H1 (cell line): ENCODE data around the gene SMIM5. TPM values are rescaled to one million over a fixed set of nuclear protein-coding genes. Genes with fewer than 3 reads are reported as not detected.

Experiments used
- CTCF ChIA-PET: fragments of 300-600 bp; sonication (Branson Sonifier 250); formaldehyde crosslinking; loops from one replicate; lab custom pipeline; 2021; ENCODE audit not compliant: partially characterized antibody; lab: Charles Lee
- POLR2A ChIA-PET: fragments of 300-600 bp; sonication (Branson Sonifier 250); formaldehyde crosslinking; loops from one replicate; lab custom pipeline; 2021; ENCODE audit warnings: inconsistent platforms; ENCODE audit not compliant: partially characterized antibody; lab: Charles Lee
- DNase-seq, 2 experiments: peaks; one replicate each; pipeline versions ENCODE4 v3.0.0 to v3.0.0-alpha.2; 2010 to 2022; ENCODE audit warnings: low spot score in 2 of 2, low read depth in 1 of 2, mixed read lengths in 1 of 2
- FAIRE-seq: peaks from 2 replicates; lab custom pipeline; 2011; peaks lifted over from hg19 to GRCh38; lab: Jason Lieb, UNC
- H2AFZ ChIP-seq: 2 replicates; pipeline ENCODE4 v1.8.1; 2012; ENCODE audit warnings: low read length, inconsistent platforms
- H2AK5ac ChIP-seq: 2 replicates; pipeline ENCODE4 v1.6.1; 2013; ENCODE audit warnings: low read depth, low read length
- H2BK120ac ChIP-seq: replicated peaks from 2 replicates; pipeline ENCODE3; 2013; ENCODE audit warnings: low read depth, low read length, inconsistent platforms
- H2BK12ac ChIP-seq: 2 replicates; pipeline ENCODE4 v1.6.1; 2013; ENCODE audit warnings: low read depth, low read length
- H2BK15ac ChIP-seq: 2 replicates; pipeline ENCODE4 v1.6.1; 2013; ENCODE audit warnings: low read length
- H2BK20ac ChIP-seq: 2 replicates; pipeline ENCODE4 v1.6.1; 2013; ENCODE audit warnings: low read length
- H2BK5ac ChIP-seq: 2 replicates; pipeline ENCODE4 v1.6.1; 2013; ENCODE audit warnings: low read depth, low read length
- H3K14ac ChIP-seq: 2 replicates; pipeline ENCODE4 v1.6.1; 2013; ENCODE audit warnings: inconsistent platforms; ENCODE audit not compliant: insufficient read length
- H3K18ac ChIP-seq: 2 replicates; pipeline ENCODE4 v1.6.1; 2013; ENCODE audit warnings: low read length; ENCODE audit errors: extremely low read depth
- H3K23ac ChIP-seq: 2 replicates; pipeline ENCODE4 v1.6.1; 2013; ENCODE audit warnings: inconsistent platforms; ENCODE audit not compliant: insufficient read length
- H3K23me2 ChIP-seq: 2 replicates; pipeline ENCODE4 v1.6.1; 2013; ENCODE audit warnings: low read depth, low read length
- H3K27ac ChIP-seq: 2 replicates; pipeline ENCODE4 v1.6.1; 2011; ENCODE audit warnings: low read depth, low read length, inconsistent platforms
- H3K27me3 ChIP-seq, 4 experiments: replicated peaks in 1 of 4; 1 replicate in 1 of 4; 2 replicates in 3 of 4; pipeline versions ENCODE4 v1.6.1 to v1.8.1; 2011 to 2013; ENCODE audit warnings: low read length in 3 of 4, mild to moderate bottlenecking in 3 of 4, inconsistent platforms in 2 of 4, mixed read lengths in 2 of 4, moderate library complexity in 1 of 4; ENCODE audit not compliant: control insufficient read depth in 3 of 4, insufficient read depth in 3 of 4; ENCODE audit errors: extremely low read depth in 1 of 4
- H3K36me3 ChIP-seq, 4 experiments: 2 replicates each; pipeline versions ENCODE4 v1.6.1 to v1.8.1; 2011 to 2013; ENCODE audit warnings: mild to moderate bottlenecking in 4 of 4, low read length in 3 of 4, moderate library complexity in 2 of 4, control low read depth in 1 of 4, inconsistent platforms in 1 of 4; ENCODE audit not compliant: insufficient read depth in 4 of 4, control insufficient read depth in 2 of 4
- H3K4ac ChIP-seq: replicated peaks from 2 replicates; pipeline ENCODE3; 2013; ENCODE audit warnings: low read length, low read depth, mixed read lengths, inconsistent platforms; ENCODE audit not compliant: insufficient read length
- H3K4me1 ChIP-seq, 4 experiments: replicated peaks in 1 of 4; 1 replicate in 1 of 4; 2 replicates in 3 of 4; pipeline versions ENCODE4 v1.6.1 to v1.8.1; 2011 to 2013; ENCODE audit warnings: low read length in 3 of 4, inconsistent platforms in 2 of 4, mixed read lengths in 1 of 4; ENCODE audit not compliant: insufficient read depth in 4 of 4, control insufficient read depth in 3 of 4
- H3K4me2 ChIP-seq, 2 experiments: 2 replicates each; pipeline versions ENCODE4 v1.6.1 to v1.8.1; 2011 to 2013; ENCODE audit warnings: low read depth in 2 of 2, low read length in 2 of 2, control low read depth in 1 of 2, inconsistent platforms in 1 of 2, mild to moderate bottlenecking in 1 of 2; ENCODE audit not compliant: insufficient read depth in 1 of 2
- H3K4me3 ChIP-seq, 4 experiments: fragments of 200-600, 300-600 bp in 1 of 4; sonication (generic), shearing (Covaris generic), sonication (Bioruptor Twin) in 1 of 4; 2 replicates each; pipeline versions ENCODE4 v1.5.1 to v1.8.1; 2011 to 2016; ENCODE audit warnings: low read length in 4 of 4, low read depth in 3 of 4, control low read depth in 2 of 4, inconsistent platforms in 2 of 4, mild to moderate bottlenecking in 2 of 4, mixed read lengths in 1 of 4, moderate library complexity in 1 of 4; ENCODE audit not compliant: insufficient read depth in 2 of 4; ENCODE audit errors: extremely low read depth in 1 of 4
- H3K56ac ChIP-seq: replicated peaks from 2 replicates; pipeline ENCODE3; 2013; ENCODE audit warnings: low read depth, mild to moderate bottlenecking, mixed read lengths, low read length, inconsistent platforms; ENCODE audit not compliant: insufficient read length
- H3K79me1 ChIP-seq: 2 replicates; pipeline ENCODE4 v1.6.1; 2013; ENCODE audit warnings: low read depth, low read length, control low read depth
- H3K79me2 ChIP-seq, 2 experiments: 2 replicates each; pipeline versions ENCODE4 v1.6.1 to v1.8.1; 2012 to 2013; ENCODE audit warnings: low read length in 2 of 2, mild to moderate bottlenecking in 2 of 2, inconsistent platforms in 1 of 2; ENCODE audit not compliant: insufficient read depth in 2 of 2, control insufficient read depth in 1 of 2
- H3K9ac ChIP-seq, 4 experiments: replicated peaks in 1 of 4; 1 replicate in 1 of 4; 2 replicates in 3 of 4; pipeline versions ENCODE4 v1.6.1 to v1.8.1; 2011 to 2013; ENCODE audit warnings: low read depth in 3 of 4, low read length in 3 of 4, control low read depth in 2 of 4, mild to moderate bottlenecking in 2 of 4, moderate library complexity in 2 of 4, inconsistent platforms in 1 of 4; ENCODE audit errors: extremely low read depth in 1 of 4
- H3K9me3 ChIP-seq, 2 experiments: 2 replicates each; pipeline versions ENCODE4 v1.6.1 to v1.8.1; 2012 to 2013; ENCODE audit warnings: mild to moderate bottlenecking in 2 of 2, moderate library complexity in 2 of 2, control low read depth in 1 of 2, inconsistent platforms in 1 of 2, low read depth in 1 of 2, low read length in 1 of 2, mixed read lengths in 1 of 2; ENCODE audit not compliant: insufficient read depth in 2 of 2
- H4K20me1 ChIP-seq, 2 experiments: replicated peaks in 1 of 2; 2 replicates each; pipeline versions ENCODE3 to v1.8.1; 2011 to 2013; ENCODE audit warnings: inconsistent platforms in 2 of 2, low read length in 2 of 2, mild to moderate bottlenecking in 1 of 2; ENCODE audit not compliant: insufficient read depth in 2 of 2, control insufficient read depth in 1 of 2
- H4K5ac ChIP-seq: 2 replicates; pipeline ENCODE4 v1.6.1; 2013; ENCODE audit warnings: low read length, low read depth, mixed read lengths, inconsistent platforms; ENCODE audit not compliant: insufficient read length
- H4K8ac ChIP-seq: 2 replicates; pipeline ENCODE4 v1.8.0; 2013; ENCODE audit warnings: mild to moderate bottlenecking, moderate library complexity, low read length, inconsistent platforms; ENCODE audit not compliant: insufficient read depth; ENCODE audit errors: extremely low read depth
- H4K91ac ChIP-seq: replicated peaks from 2 replicates; pipeline ENCODE3; 2013; ENCODE audit warnings: low read length, mixed read lengths, inconsistent platforms; ENCODE audit not compliant: insufficient read length
- BRCA1 ChIP-seq: IDR thresholded peaks from 2 replicates; pipeline ENCODE4 v1.6.1; 2012; ENCODE audit warnings: low read depth, low read length, improper control_type of control experiment
- CHD2 ChIP-seq: IDR thresholded peaks from 2 replicates; pipeline ENCODE4 v1.6.1; 2012; ENCODE audit warnings: low read length, improper control_type of control experiment
- KDM4A ChIP-seq: IDR thresholded peaks from one replicate; pipeline ENCODE4 v1.7.1; 2012; ENCODE audit warnings: low read depth, mild to moderate bottlenecking, moderate library complexity, low read length, inconsistent platforms; ENCODE audit not compliant: severe bottlenecking
- MAFK ChIP-seq: IDR thresholded peaks from 2 replicates; pipeline ENCODE4 v1.6.1; 2012; ENCODE audit warnings: low read depth, mild to moderate bottlenecking, improper control_type of control experiment, low read length
- PHF8 ChIP-seq: fragments of 200-600 bp; sonication (generic); conservative IDR thresholded peaks from 2 replicates; pipeline ENCODE4 v1.7.1; 2012; ENCODE audit warnings: low read depth, mild to moderate bottlenecking, inconsistent platforms, low read length, moderate library complexity
- RFX5 ChIP-seq: IDR thresholded peaks from 2 replicates; pipeline ENCODE4 v1.6.1; 2011; ENCODE audit warnings: low read depth, low read length, improper control_type of control experiment, borderline replicate concordance
- RXRA ChIP-seq: IDR thresholded peaks from 2 replicates; pipeline ENCODE4 v1.6.1; 2011; ENCODE audit warnings: low read depth, mild to moderate bottlenecking, low read length, moderate library complexity; ENCODE audit not compliant: insufficient read depth
- SAP30 ChIP-seq: fragments of 300-600 bp; sonication (generic); IDR thresholded peaks from 2 replicates; pipeline ENCODE4 v1.7.1; 2012; ENCODE audit warnings: low read length, moderate library complexity, mild to moderate bottlenecking, inconsistent platforms; ENCODE audit not compliant: insufficient read depth, insufficient replicate concordance
- SIN3A ChIP-seq, 2 experiments: IDR thresholded peaks in 1 of 2; conservative IDR thresholded peaks in 1 of 2; 2 replicates each; pipeline ENCODE4 v1.6.1; 2011 to 2012; ENCODE audit warnings: low read length in 2 of 2, improper control_type of control experiment in 1 of 2, low read depth in 1 of 2, mild to moderate bottlenecking in 1 of 2
- SRF ChIP-seq: IDR thresholded peaks from 2 replicates; pipeline ENCODE4 v1.6.1; 2011; ENCODE audit warnings: mild to moderate bottlenecking, low read depth, low read length, moderate library complexity
- TAF1 ChIP-seq: IDR thresholded peaks from 2 replicates; pipeline ENCODE4 v1.6.1; 2011; ENCODE audit warnings: mild to moderate bottlenecking, low read depth, low read length
- TBP ChIP-seq: IDR thresholded peaks from 2 replicates; pipeline ENCODE4 v1.6.1; 2011; ENCODE audit warnings: low read depth, low read length, improper control_type of control experiment
- TEAD4 ChIP-seq: IDR thresholded peaks from 2 replicates; pipeline ENCODE4 v1.6.1; 2012; ENCODE audit warnings: low read depth, low read length, inconsistent platforms, mixed read lengths
- YY1 ChIP-seq: IDR thresholded peaks from 2 replicates; pipeline ENCODE4 v1.6.1; 2011; ENCODE audit warnings: low read depth, mild to moderate bottlenecking, low read length
- WGBS, 2 experiments: shearing (Covaris generic) in 1 of 2; methylation state at CpG; one replicate each; pipeline versions ENCODE4 v1.1.6 to v1.1.7; 2013 to 2015; ENCODE audit warnings: low lambda C conversion rate in 2 of 2, mixed read lengths in 2 of 2, inconsistent platforms in 1 of 2, low coverage in 1 of 2, missing lambda C conversion rate in 1 of 2; ENCODE audit not compliant: insufficient replicate concordance in 2 of 2, insufficient coverage in 1 of 2, insufficient read length in 1 of 2; ENCODE audit errors: extremely low coverage in 1 of 2, missing lambda C conversion rate in 1 of 2; 5-methylcytosine and 5-hydroxymethylcytosine counted together
- polyA plus RNA-seq, 7 experiments: library from polyadenylated mRNA; depleted of rRNA in 3 of 7; stranded (reverse) in 5 of 7; unstranded in 2 of 7; fragments of >200 nt in 5 of 7; fragments of 200-250 nt in 2 of 7; gene quantifications; 1 replicate in 5 of 7; 2 replicates in 1 of 7; 4 replicates in 1 of 7; pipeline versions ENCODE4 v1.2.1 to v1.2.3, GENCODE V29; 2011 to 2013; ENCODE audit warnings: missing spikeins in 2 of 7, mixed read lengths in 2 of 7
- total RNA-seq: library from RNA; stranded (reverse); fragmentation: NEBNext Ultra II Directional; extraction: Animal tissue kit (Norgen Biotek cat#: 25700); gene quantifications from 2 replicates; pipeline ENCODE4 v1.2.1, GENCODE V29; 2021

SMIM5 gene
- total and polyA plus RNA-seq, 2 of the 8 experiments (the other 6 are each of a cell fraction or from before 2014, with no cell fraction given): not detected

DNA sequence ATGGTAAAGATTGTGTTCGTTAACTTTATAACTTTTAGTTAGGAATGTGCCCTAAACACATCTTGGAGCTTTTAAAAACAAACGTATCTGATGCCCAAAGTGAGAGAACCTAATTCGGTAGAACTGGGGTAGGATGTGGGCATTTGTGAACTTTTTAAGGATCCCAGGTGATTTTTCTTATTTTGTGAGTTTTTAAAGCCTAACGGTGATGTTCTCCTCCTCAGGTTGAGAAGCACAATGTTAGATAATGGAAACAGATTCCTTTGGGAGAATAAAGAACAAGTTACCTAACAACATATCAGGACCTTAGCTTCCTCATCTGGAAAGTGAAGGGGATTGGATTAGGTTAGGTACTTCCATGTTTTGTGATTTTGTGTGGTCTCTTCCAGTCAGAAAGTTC is 34.6 kb downstream of the SMIM5 start:
- FAIRE-seq: no peak
- Histone ChIP-seq H3K9ac (peak overlapping the region; percentile 90 to 98 (median 96)), H2BK15ac (no peak overlapping the region), H2BK120ac (no peak overlapping the region), H4K91ac (peak overlapping the region; percentile 26), H2AK5ac (no peak overlapping the region), H3K23ac (no peak overlapping the region), H3K79me2 (peaks cover 11 to 62% of the 10 kb centered on the region in 2 experiments; a peak in 3 of 4 replicates), H3K4me1 (peaks cover 0 to 13% (median 3%) of the 10 kb centered on the region in 4 experiments; a peak in 2 of 7 replicates), H2BK20ac (no peak overlapping the region), H4K5ac (no peak overlapping the region), H3K79me1 (peaks cover 2% of the 10 kb centered on the region; the same call in 1 of the 2 replicates), H4K8ac (peak overlapping the region; percentile 99; the same call in 1 of the 2 replicates), H3K4ac (no peak overlapping the region), H2BK12ac (no peak overlapping the region; the same call in 1 of the 2 replicates), H3K27me3 (no peaks in the 10 kb centered on the region), H3K56ac (no peak overlapping the region), H3K18ac (no peak overlapping the region), H2BK5ac (peak overlapping the region; percentile 98; the same call in 1 of the 2 replicates), H3K9me3 (no peaks in the 10 kb centered on the region), H4K20me1 (peaks cover 4% of the 10 kb centered on the region in 2 experiments), H3K4me2 (peak overlapping the region; percentile 70 to 79), H2AFZ (no peak overlapping the region), H3K36me3 (peaks cover 10 to 27% (median 19%) of the 10 kb centered on the region in 4 experiments; a peak in 6 of 8 replicates), H3K4me3 (peak overlapping the region; percentile 81 to 99 (median 96)), H3K27ac (peak overlapping the region; percentile 88; the same call in 1 of the 2 replicates), H3K23me2 (peaks cover 5% of the 10 kb centered on the region; the same call in 1 of the 2 replicates), H3K14ac (no peak overlapping the region)
- POLR2A ChIA-PET: interaction anchor here (0.9 to 4.1 kb wide), 9 partner anchors 11 to 112 kb away, joined by 3 to 42 read pairs (median 6); a partner anchor contains a TSS
- no peak for DNase-seq
- CTCF ChIA-PET: interaction anchor here (1.2 to 51.0 kb wide), 7 partner anchors 10 to 112 kb away, joined by 3 to 2200 read pairs (median 8); partner anchors contain the start of gene SMIM5
- 19% methylated on average over 4 of the region's 4 CpGs; no CpG with 5 or more reads in 1 of the 2 experiments for WGBS, 2 experiments
- TF ChIP-seq SRF: no peak
- TF ChIP-seq MAFK: no peak
- no peak for TF ChIP-seq RFX5
- no peak for TF ChIP-seq TBP
- no peak for TF ChIP-seq KDM4A
- TF ChIP-seq CHD2: no peak
- no peak for TF ChIP-seq BRCA1
- no peak for TF ChIP-seq TAF1
- TF ChIP-seq YY1: no peak
- TF ChIP-seq SIN3A (conservative IDR thresholded peaks at IDR 0.05 in 1 of 2, IDR thresholded peaks at IDR 0.05 in 1 of 2; ENCODE audit: low read depth in 1 of 2, low read length in 2 of 2): no peak
- TF ChIP-seq PHF8: no peak
- TF ChIP-seq RXRA: no peak
- no peak for TF ChIP-seq TEAD4
- TF ChIP-seq SAP30: no peak
